AG10803 (cell line): ENCODE measurements around the gene FAM90A26.
A peak's percentile ranks its signal among the peaks of the same experiment; 100 is the strongest.
"Not testable (repeated sequence)": the region's sequence is repeated elsewhere in the genome, so short reads cannot be mapped to it uniquely, and the experiment has no call there.

Source experiments
- DNase-seq: peaks from one replicate; pipeline ENCODE4 v3.0.0; 2010; ENCODE audit warnings: low read depth
- H3K4me3 ChIP-seq: 2 replicates; pipeline ENCODE4 v1.5.1; 2011; ENCODE audit warnings: mild to moderate bottlenecking, low read length, control low read depth
- CTCF ChIP-seq: conservative IDR thresholded peaks from 2 replicates; pipeline ENCODE4 v1.5.1; 2011; ENCODE audit warnings: mild to moderate bottlenecking, low read length, control low read depth, inconsistent platforms

The FAM90A26 gene

GRCh38 chr4:9169791-9170459 lies at the start of gene FAM90A26:
FAM90A26 (plus strand) TSS chr4:9170409; CDS start chr4:9173173, 2,764 bp downstream.
- H3K4me3 ChIP-seq, DNase-seq: not testable (repeated sequence)

- DNase-seq, H3K4me3 ChIP-seq: not testable (repeated sequence)
Measured at GRCh38 chr4:9122711-9123110, 47.5 kb upstream of the FAM90A26 start.

- TF ChIP-seq CTCF: peak; percentile 56
- H3K4me3 ChIP-seq: not testable (repeated sequence)
- DNase-seq: peak; percentile 47
Measured at GRCh38 chr4:9123572-9124007, 46.6 kb upstream of the FAM90A26 start.

- not testable (repeated sequence) for DNase-seq, H3K4me3 ChIP-seq
Measured at GRCh38 chr4:9125601-9126161, 44.5 kb upstream of the FAM90A26 start.

- peak; percentile 68 for DNase-seq
Measured at GRCh38 chr4:9131420-9131819, 38.8 kb upstream of the FAM90A26 start.

GRCh38 chr4:9132849-9133248 lies 37.4 kb upstream of the FAM90A26 start:
- DNase-seq: not testable (repeated sequence)

More at GRCh38 chr4:9131420-9131819, 38.8 kb upstream of the FAM90A26 start:
- not testable (repeated sequence) for H3K4me3 ChIP-seq

GRCh38 chr4:9134011-9134410 lies 36.2 kb upstream of the FAM90A26 start:
- H3K4me3 ChIP-seq, DNase-seq: not testable (repeated sequence)

More at GRCh38 chr4:9132849-9133248, 37.4 kb upstream of the FAM90A26 start:
- not testable (repeated sequence) for H3K4me3 ChIP-seq

- peak; percentile 28 for DNase-seq
- not testable (repeated sequence) for H3K4me3 ChIP-seq
Measured at GRCh38 chr4:9134556-9134955, 35.7 kb upstream of the FAM90A26 start.

GRCh38 chr4:9141050-9141449 lies 29.2 kb upstream of the FAM90A26 start:
- DNase-seq, H3K4me3 ChIP-seq: not testable (repeated sequence)

- not testable (repeated sequence) for H3K4me3 ChIP-seq, DNase-seq
Measured at GRCh38 chr4:9142786-9143185, 27.4 kb upstream of the FAM90A26 start.

- no peak for TF ChIP-seq CTCF
- DNase-seq: no peak
Measured at GRCh38 chr4:9143421-9144080, 26.7 kb upstream of the FAM90A26 start.

GRCh38 chr4:9146967-9147366 lies 23.2 kb upstream of the FAM90A26 start:
- DNase-seq: no peak
- no peak overlapping the region for H3K4me3 ChIP-seq
- TF ChIP-seq CTCF: no peak

More at GRCh38 chr4:9143421-9144080, 26.7 kb upstream of the FAM90A26 start:
- H3K4me3 ChIP-seq: no peak overlapping the region

GRCh38 chr4:9147368-9147767 lies 22.8 kb upstream of the FAM90A26 start:
- H3K4me3 ChIP-seq: not testable (repeated sequence)

More at GRCh38 chr4:9147368-9147767, 22.8 kb upstream of the FAM90A26 start:
- not testable (repeated sequence) for DNase-seq
